Glomerular visceral epithelial cell (primary cell): Measurements from ENCODE around the gene HERPUD2.

Source experiments
- DNase-seq: peaks from one replicate; pipeline ENCODE4 v3.0.0-alpha.2; 2016; ENCODE audit errors: extremely low spot score

Gene HERPUD2

DNA sequence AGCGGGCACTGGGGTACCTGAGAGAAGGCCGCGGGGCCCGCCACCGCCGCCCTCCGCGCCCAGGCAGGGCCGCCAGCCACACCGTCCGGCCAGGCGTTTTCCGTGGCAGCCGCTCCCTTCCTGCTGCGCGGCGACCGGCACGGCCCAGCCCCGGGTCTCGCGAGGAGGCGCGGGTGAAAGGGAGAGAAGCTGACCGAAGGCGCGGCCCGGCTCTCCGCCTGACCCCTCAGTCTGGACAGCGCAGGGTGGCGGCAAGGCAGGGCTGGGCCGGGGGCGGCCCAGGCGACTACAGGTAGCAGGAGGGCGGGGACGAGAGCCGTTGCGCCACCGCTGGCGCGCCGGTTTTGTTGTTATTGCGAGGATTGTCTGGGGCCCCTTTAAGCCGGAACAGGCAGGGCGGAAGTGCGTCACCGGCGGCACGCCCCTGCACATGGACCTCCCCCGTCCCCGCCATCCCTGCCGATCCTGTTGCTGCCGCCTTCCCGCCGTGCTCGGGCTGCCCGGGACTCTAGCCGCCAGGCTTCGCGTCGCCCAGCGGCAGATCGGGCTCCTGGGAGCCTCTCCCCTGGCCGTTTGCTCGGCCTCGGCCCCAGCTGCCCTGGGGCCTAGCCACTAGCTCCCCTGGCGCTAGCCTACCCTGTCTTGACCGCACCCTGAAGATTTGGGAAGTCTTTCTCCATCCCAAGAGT lies at the start of gene HERPUD2:
Gene HERPUD2 (minus strand): TSS at position 352 of the 689 bp plus-strand sequence. CDS start 805 bp downstream, outside the sequence.
- DNase-seq: peak; percentile 91

DNA sequence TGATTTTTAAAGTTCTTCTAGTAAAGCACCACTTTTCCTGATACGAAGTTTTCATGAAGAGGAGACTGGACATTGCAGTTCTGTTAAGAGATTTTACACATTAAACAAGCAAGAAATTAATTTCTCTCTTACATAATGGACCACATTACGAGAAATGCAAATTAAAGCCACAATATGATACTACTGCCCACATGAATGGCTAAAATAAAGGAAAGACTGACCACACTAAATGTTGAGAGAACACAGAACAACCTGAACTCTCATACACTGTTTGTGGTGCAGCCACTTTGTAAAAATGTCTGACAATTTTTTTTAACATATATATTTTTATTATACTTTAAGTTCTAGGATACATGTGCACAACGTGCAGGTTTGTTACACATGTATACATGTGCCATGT lies 44.0 kb upstream of the HERPUD2 start:
- no peak for DNase-seq

GRCh38 chr7:35736725-35737124 lies 41.8 kb upstream of the HERPUD2 start:
- DNase-seq: no peak

- DNase-seq: no peak
Observed at GRCh38 chr7:35735396-35735795, 40.5 kb upstream of the HERPUD2 start.

- DNase-seq: no peak
Observed at GRCh38 chr7:35734001-35734483, 39.1 kb upstream of the HERPUD2 start.

GRCh38 chr7:35731349-35731748 lies 36.4 kb upstream of the HERPUD2 start:
- DNase-seq: no peak

GRCh38 chr7:35729061-35729783 lies 34.3 kb upstream of the HERPUD2 start:
- no peak for DNase-seq

DNA sequence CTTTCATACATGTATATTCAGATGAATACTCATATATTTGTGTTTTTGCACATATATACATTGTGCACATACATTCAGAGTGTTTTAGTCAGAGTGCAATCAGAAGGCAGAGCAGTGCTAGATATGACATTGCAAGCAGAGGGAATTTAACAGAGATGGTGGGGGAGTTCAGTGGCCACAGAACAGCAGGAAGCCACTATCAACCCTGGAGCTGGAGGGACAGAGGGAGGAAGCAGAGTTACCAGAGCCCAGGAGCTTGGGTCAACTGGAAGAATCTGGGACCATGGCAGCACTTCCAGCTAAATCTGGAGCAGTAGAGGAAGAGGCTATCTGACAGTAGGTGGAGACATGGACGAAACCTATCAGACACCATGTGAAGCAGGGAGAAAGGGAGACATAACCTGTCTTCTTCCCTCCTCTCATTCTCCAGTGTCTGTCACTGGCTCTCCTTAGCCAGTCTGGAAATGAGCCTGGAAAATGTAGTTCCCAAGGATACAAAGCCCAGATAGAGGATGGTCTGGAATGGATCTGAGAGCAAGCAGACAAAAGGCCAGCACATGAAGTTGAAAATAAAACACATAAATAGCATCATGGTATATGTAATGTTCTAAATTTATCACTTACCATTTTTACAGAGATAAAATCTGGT lies 33.6 kb upstream of the HERPUD2 start:
- DNase-seq: no peak

GRCh38 chr7:35727571-35727970 lies 32.6 kb upstream of the HERPUD2 start:
- no peak for DNase-seq

DNA sequence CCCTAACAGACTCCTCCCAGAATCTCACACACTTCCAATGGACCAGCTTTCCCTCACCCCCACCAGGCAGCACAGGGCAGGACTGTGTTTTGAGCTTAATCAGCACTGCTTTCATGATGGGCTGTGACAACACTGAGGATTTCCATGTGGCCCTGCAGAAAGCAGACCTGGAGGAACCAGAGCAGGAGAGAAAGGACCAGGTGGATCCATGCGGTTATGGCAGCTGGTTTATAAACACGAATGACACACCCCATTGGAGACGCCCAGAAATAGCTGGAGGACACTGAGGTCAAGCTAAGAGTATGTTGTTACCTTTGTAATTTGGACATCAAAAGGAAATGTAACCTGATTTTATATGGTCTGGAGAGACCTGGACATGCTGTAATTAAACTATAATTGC lies 31.7 kb upstream of the HERPUD2 start:
- DNase-seq: no peak

DNA sequence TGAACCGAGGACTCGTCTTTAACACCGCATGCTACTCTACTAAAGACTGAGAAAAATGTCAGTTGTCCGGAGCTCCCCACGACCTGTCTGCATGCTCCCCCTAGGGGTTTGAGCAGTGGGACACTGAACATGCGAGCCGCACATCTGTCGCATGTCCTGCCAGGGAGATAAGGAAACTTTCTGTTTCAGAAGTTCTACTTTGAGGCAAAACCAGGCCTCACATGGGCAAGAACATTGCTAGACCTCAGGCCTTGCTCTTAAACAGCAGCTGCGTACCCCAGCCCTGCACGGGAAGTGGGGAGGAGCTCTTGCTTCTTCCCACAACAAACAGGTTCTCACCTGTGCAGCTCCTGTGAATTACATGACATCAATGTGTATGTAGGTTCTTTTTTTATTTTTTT lies 30.3 kb upstream of the HERPUD2 start:
- DNase-seq: no peak

DNA sequence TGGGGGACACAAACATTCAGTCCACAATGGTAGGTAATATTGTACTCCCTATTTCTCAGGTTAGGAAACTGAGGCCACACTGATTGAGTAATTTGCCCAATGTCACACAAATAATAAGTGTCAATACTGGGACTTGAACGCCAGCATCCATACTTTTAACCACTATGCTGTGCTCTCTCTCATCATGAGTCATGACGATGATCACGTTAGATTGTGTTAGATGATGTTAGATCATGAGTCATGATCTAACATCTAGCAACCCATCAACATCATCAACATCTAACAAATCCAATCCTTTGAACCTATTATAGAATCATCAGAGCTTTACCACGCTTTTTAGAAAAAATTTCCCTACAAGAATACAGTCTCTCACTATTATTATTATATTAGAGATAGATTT lies 28.1 kb upstream of the HERPUD2 start:
- DNase-seq: no peak

DNA sequence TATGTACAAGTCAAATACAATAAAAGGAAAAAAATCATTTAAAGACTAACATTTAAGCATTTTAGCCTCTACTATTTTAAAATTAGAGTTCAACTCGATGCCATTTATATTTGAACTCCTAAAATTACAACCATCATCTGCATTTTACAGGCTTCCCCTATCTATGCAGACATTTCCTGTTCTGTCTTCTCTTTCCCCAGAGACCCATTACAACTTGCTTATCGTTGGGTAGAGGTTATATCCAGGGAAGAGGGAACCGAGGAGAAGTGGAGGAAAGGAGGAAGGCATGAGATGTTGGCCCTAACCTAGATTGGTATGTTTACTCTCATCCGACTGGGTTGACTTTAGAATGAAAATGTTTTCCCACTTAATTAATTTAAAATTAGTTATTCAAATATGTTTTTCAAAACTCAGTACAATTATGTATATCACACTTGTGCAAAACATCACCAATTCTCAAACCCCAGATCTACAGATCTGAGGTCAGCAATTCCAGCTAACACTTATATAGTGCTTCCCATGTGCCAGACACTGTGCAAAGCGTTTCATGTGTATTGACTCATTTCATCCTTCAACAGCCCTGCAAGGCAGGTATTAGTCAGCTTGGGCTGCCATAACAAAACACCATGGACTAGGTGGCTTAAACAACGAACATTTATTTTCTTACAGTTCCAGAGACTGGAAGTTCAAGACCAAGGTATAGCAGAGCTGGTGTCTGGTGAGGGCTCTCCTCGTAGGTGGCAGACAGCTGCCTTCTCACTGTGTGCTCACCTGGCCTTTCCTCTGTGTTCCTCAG lies 27.3 kb upstream of the HERPUD2 start:
- no peak for DNase-seq

GRCh38 chr7:35721288-35721687 lies 26.4 kb upstream of the HERPUD2 start:
- no peak for DNase-seq

DNA sequence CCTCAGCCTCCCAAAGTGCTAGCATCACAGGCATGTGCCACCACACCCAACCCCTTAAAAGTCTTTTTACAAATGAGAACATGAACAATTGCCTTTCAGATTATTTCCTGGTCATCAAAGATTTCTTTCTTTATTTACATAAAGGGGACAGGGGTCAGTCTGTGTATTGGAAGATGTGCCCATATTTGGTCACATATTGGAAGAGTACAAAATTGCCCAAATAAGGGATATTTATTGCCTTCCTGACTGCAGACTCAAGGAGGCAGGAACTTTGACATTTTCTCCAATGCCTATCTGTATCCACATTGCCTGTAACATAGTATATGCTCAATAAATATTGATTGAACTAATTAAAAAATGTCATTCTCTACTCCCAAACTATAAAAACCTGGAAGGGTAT lies 25.9 kb upstream of the HERPUD2 start:
- no peak for DNase-seq

DNA sequence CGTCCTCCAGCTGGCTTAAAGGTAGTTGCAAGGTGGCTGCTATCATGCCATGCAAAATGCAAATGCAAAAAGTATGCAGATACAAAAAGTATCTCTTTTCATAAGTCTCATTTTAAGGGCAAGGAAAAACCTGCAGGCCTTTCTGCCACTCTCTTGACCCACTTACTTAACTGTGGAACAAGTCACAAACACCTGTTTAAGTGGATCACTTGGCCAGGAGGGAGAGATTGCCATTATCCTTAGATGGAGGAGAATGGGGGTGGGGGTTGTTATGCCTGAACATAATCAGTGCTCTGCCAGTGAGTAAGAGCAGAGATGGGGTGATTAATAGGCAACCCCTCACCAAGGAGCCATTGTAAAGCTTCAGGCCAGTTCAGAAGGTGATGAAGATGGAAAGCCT lies 25.1 kb upstream of the HERPUD2 start:
- DNase-seq: no peak

- no peak for DNase-seq
Observed at GRCh38 chr7:35718047-35718446, 23.1 kb upstream of the HERPUD2 start.

- DNase-seq: no peak
Observed at GRCh38 chr7:35717516-35717915, 22.6 kb upstream of the HERPUD2 start.

- no peak for DNase-seq
Observed at GRCh38 chr7:35717013-35717412, 22.1 kb upstream of the HERPUD2 start.

GRCh38 chr7:35716038-35716803 lies 21.3 kb upstream of the HERPUD2 start:
- no peak for DNase-seq

GRCh38 chr7:35714862-35715261 lies 19.9 kb upstream of the HERPUD2 start:
- no peak for DNase-seq
